Ectodermal cell (in vitro differentiated cells): ENCODE measurements around the gene DDX50.
"Not testable (repeated sequence)": the region's sequence is repeated elsewhere in the genome, so short reads cannot be mapped to it uniquely, and the experiment has no call there.

Experiments
- H3K27ac ChIP-seq: 2 replicates; pipeline ENCODE4 v1.7.0; 2013; ENCODE audit warnings: mild to moderate bottlenecking, low read depth, low read length; ENCODE audit not compliant: insufficient read depth, poor library complexity, severe bottlenecking
- H3K27me3 ChIP-seq: 2 replicates; pipeline ENCODE4 v1.7.0; 2013; ENCODE audit warnings: mild to moderate bottlenecking, low read length; ENCODE audit not compliant: insufficient read depth, control insufficient read depth, poor library complexity, severe bottlenecking
- H3K36me3 ChIP-seq: one replicate; pipeline ENCODE4 v1.7.0; 2013; ENCODE audit warnings: low read length; ENCODE audit not compliant: control insufficient read depth, insufficient read depth
- H3K4me1 ChIP-seq: one replicate; pipeline ENCODE4 v1.7.0; 2013; ENCODE audit warnings: low read length; ENCODE audit not compliant: control insufficient read depth, insufficient read depth
- H3K4me3 ChIP-seq: 2 replicates; pipeline ENCODE4 v1.7.0; 2013; ENCODE audit warnings: low read depth, low read length, control low read depth; ENCODE audit not compliant: insufficient read depth
- H3K9me3 ChIP-seq: 2 replicates; pipeline ENCODE4 v1.7.0; 2013; ENCODE audit warnings: mild to moderate bottlenecking, low read length, moderate library complexity; ENCODE audit not compliant: control insufficient read depth
- WGBS, 2 experiments: methylation state at CpG; one replicate each; pipeline ENCODE4 v1.1.7; 2013; ENCODE audit warnings: missing lambda C conversion rate in 2 of 2; 5-methylcytosine and 5-hydroxymethylcytosine counted together

DDX50 gene

DNA sequence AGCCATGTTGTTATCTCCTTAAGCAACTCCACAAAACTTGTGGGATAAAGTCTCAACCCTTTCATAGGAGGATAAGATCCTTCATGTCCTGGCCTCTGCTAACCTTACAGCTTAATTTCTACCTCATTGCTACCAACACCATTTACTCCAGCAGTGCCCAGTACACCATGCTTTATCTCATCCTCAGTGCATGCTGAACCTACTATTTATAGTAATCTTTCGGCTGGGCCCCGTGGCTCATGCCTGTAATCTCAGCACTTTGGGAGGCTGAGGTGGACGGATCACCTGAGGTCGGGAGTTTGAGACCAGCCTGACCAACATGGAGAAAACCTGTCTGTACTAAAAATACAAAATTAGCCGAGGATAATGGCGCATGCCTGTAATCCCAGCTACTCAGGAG, 78.6 kb downstream of the DDX50 start:
- H3K9me3 ChIP-seq, H3K4me3 ChIP-seq, H3K27me3 ChIP-seq, H3K27ac ChIP-seq, H3K4me1 ChIP-seq: not testable (repeated sequence)
- H3K36me3 ChIP-seq: peaks cover 27% of the 10 kb centered on the region
- WGBS, 2 experiments: 91 to 94% methylated on average over 6 of the region's 6 CpGs

DNA sequence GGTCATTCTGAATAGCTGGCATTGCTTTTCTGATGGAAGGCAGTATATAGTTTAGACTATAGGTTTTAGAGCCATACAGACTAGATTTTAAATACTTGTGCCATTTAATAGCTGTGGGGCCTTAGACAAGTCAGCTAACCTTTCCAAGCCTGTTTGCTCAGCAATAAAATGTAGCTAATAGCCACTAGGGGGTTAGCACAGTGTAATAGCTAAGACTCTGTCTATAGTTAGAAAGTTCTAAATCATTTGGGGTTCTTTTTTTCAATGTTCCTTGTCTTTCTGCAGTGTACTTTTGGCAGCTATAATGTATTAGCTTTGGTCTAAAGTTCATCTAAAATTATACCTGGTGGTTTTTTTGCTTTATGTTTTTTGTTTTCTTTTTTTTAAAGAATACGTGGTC, 80.0 kb downstream of the DDX50 start:
- WGBS, 2 experiments: 92 to 100% methylated on average over 1 of the region's 1 CpG
- H3K27ac ChIP-seq: no peak overlapping the region
- no peaks in the 10 kb centered on the region for H3K9me3 ChIP-seq
- H3K4me3 ChIP-seq: no peak overlapping the region
- H3K27me3 ChIP-seq: no peaks in the 10 kb centered on the region
- H3K4me1 ChIP-seq: no peaks in the 10 kb centered on the region
- peaks cover 25% of the 10 kb centered on the region for H3K36me3 ChIP-seq

DNA sequence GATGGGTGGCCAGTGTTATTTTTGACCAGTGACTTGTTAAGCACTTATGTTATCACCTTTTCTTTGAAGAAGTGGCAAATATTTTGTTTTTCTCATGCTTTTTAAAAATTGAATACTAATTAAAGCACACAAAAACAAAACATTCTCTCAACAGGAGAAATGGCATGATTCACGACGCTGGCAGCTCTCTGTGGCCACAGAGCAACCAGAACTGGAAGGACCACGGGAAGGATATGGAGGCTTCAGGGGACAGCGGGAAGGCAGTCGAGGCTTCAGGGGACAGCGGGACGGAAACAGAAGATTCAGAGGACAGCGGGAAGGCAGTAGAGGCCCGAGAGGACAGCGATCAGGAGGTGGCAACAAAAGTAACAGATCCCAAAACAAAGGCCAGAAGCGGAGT, 81.3 kb downstream of the DDX50 start:
- WGBS, 2 experiments: 97% methylated on average over 11 of the region's 11 CpGs
- H3K27ac ChIP-seq: no peak overlapping the region
- H3K36me3 ChIP-seq: peaks cover 24% of the 10 kb centered on the region
- H3K27me3 ChIP-seq: no peaks in the 10 kb centered on the region
- H3K9me3 ChIP-seq: no peaks in the 10 kb centered on the region
- no peaks in the 10 kb centered on the region for H3K4me1 ChIP-seq
- no peak overlapping the region for H3K4me3 ChIP-seq

DNA sequence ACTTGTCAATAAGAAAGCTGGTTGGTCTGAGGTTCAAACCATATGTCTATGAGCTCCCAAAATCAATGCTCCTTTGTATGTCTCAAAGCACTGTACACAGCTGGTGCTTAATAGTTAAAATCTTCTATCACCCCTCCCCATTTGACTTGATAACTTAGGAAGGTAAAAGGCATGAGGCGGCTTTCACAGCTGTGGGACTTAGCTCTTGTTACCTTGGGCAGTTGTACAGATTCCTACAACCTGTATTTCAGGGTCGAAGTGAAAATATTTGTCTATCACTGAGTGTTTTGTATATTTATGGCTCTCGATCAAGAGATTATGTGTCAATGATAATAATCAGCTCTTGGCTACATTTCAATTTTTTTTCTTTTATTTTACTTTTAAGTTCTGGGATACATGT, 86.5 kb downstream of the DDX50 start:
- Histone ChIP-seq H3K27me3 (no peaks in the 10 kb centered on the region), H3K4me1 (peaks cover 4% of the 10 kb centered on the region), H3K36me3 (peaks cover 9% of the 10 kb centered on the region), H3K9me3 (no peaks in the 10 kb centered on the region), H3K27ac (no peak overlapping the region), H3K4me3 (no peak overlapping the region)
- WGBS, 2 experiments: 94 to 96% methylated on average over 3 of the region's 3 CpGs

DNA sequence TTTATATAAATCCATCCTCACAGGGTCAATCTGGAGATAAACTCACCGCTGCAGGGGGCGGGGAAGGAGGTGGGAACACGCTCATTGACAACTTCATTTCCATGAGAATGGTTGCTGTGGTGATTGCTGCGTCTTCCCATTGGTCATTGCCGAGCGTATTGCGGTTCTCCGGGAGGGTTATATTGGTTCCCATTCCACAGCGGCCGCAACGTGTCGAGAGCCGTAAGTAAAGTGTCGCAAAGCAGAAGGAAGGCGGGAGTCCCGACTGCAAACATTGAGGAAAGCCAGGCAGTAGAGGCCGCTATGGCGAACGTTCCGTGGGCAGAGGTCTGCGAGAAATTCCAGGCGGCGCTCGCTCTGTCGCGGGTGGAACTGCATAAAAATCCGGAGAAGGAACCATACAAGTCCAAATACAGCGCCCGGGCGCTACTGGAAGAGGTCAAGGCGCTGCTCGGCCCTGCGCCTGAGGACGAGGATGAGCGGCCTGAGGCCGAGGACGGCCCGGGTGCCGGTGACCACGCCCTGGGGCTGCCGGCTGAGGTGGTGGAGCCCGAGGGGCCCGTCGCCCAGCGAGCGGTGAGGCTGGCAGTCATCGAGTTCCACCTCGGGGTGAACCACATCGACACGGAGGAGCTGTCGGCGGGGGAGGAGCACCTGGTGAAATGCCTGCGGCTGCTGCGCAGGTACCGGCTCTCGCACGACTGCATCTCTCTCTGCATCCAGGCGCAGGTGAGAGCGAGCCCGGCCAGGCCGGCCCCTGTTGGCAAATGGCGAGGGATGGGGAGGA, 87.6 kb downstream of the DDX50 start, which contains the start of gene KIFBP:
Gene KIFBP (plus strand): TSS at position 274 of the 787 bp plus-strand sequence. CDS start 30 bp downstream, at position 304.
- Histone ChIP-seq H3K36me3 (peaks cover 8% of the 10 kb centered on the region), H3K4me1 (peaks cover 4% of the 10 kb centered on the region), H3K27me3 (no peaks in the 10 kb centered on the region), H3K9me3 (no peaks in the 10 kb centered on the region), H3K4me3 (peak within 1 kb of the TSS; percentile 98), H3K27ac (peak within 1 kb of the TSS; percentile 38)
- 0% methylated on average over 62 of the region's 62 CpGs for WGBS, 2 experiments

DNA sequence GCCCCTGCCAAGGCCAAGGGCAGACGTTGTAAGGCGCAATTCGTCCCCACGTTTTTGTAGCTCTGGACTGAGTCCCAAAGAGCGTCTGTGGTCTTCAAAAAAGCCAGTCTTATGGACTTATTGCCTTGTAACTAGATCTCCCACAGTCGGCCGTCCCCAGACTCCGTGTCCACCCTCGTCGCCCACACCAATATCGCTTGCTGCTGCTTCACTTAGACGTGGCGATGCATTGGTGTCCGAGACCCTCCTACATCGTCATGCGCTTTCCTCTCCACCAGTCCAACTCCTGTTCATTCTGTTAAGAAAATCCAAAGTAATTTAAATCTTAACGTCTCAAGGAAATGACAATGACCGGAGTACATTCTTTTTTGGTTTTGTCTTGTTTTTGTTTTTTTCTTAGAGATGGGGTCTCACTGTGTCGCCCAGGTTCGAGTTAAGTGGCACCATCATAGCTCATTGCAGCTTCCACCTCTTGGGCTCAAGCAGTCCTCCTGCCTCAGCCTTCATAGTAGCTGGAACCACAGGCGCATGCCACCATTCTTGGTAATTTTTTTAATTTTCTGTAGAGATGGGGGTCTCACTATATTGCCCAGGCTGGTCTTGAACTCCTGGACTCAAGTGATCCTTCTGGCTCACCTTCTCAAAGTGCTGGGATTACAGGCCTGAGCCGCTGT, 88.3 kb downstream of the DDX50 start:
- H3K36me3 ChIP-seq: peaks cover 8% of the 10 kb centered on the region
- no peaks in the 10 kb centered on the region for H3K9me3 ChIP-seq
- no peaks in the 10 kb centered on the region for H3K27me3 ChIP-seq
- H3K4me3 ChIP-seq: peak overlapping the region; percentile 98
- WGBS, 2 experiments: 28% methylated on average over 22 of the region's 22 CpGs
- H3K4me1 ChIP-seq: peaks cover 4% of the 10 kb centered on the region
- no peak overlapping the region for H3K27ac ChIP-seq

DNA sequence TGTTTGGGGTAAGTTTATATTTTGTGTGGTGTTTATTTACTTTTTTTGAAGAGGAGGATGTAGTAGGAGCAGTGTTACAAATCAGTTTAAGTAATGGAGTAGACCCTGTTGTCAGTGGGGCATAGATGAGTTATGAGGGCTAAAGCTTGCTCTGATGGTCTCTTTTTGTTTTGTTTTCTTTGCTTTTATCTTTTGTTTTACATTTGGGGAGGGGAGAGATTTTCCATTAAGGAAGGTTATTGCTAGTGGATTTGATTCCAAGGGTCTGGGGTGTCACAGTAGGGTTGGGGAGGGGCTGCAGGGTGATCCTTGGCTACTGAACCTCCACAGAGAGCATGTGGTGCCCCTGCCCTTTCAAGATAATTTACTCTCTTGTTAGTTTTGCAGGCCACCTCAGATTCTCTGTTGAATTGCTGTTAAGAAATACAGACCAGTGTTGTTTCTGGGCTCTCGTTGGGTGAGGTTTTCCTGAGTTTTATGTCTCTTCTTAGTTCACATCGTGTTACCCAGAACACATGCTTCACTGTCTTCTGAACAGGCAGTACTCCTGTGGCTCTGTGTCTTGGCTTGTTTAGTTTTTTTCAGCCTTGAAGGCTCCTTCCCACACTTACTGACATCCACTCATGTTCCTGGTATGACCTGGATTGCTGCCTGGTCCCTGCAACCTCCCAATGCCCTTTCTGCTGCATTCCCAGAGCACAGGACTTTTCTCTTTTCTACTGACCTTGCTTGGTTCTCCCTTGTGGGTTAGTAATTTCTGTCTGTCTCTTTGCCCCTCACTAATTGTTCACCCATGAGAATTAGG, 91.7 kb downstream of the DDX50 start:
- no peaks in the 10 kb centered on the region for H3K9me3 ChIP-seq
- no peak overlapping the region for H3K27ac ChIP-seq
- no peaks in the 10 kb centered on the region for H3K27me3 ChIP-seq
- H3K36me3 ChIP-seq: no peaks in the 10 kb centered on the region
- H3K4me3 ChIP-seq: no peak overlapping the region
- WGBS, 2 experiments: 89 to 90% methylated on average over 2 of the region's 2 CpGs
- H3K4me1 ChIP-seq: peaks cover 4% of the 10 kb centered on the region
